ENCODE data around the gene GLS.

Gene GLS

GRCh38 chr2:190911813-190912212 is 31.2 kb downstream of the GLS start:
- Histone ChIP-seq H3K36me3 (ENCODE audit: control insufficient read depth in 1 of 2, insufficient read depth in 2 of 2, low read length in 2 of 2) (peaks cover 11 to 12% of the 10 kb centered on the region in 2 donors), H3K27me3 (ENCODE audit: low read depth, low read length) (no peaks in the 10 kb centered on the region), H3K27ac (ENCODE audit: low read length) (no peak overlapping the region), H3K4me1 (ENCODE audit: control insufficient read depth in 1 of 2, insufficient read depth in 2 of 2, low read length in 2 of 2) (peaks cover 0 to 2% of the 10 kb centered on the region in 2 donors), H3K9me3 (ENCODE audit: control insufficient read depth in 1 of 2, low read length in 2 of 2) (no peaks in the 10 kb centered on the region), H3K4me3 (ENCODE audit: low read depth in 1 of 2, low read length in 2 of 2) (no peak overlapping the region)

- Histone ChIP-seq H3K4me1 (ENCODE audit: control insufficient read depth in 1 of 2, insufficient read depth in 2 of 2, low read length in 2 of 2) (peaks cover 0 to 2% of the 10 kb centered on the region in 2 donors), H3K36me3 (ENCODE audit: control insufficient read depth in 1 of 2, insufficient read depth in 2 of 2, low read length in 2 of 2) (peaks cover 14 to 17% of the 10 kb centered on the region in 2 donors), H3K4me3 (ENCODE audit: low read depth in 1 of 2, low read length in 2 of 2) (no peak overlapping the region), H3K9me3 (ENCODE audit: control insufficient read depth in 1 of 2, low read length in 2 of 2) (no peaks in the 10 kb centered on the region), H3K27ac (ENCODE audit: low read length) (no peak overlapping the region), H3K27me3 (ENCODE audit: low read depth, low read length) (no peaks in the 10 kb centered on the region)
Observed at GRCh38 chr2:190912726-190913125, 32.1 kb downstream of the GLS start.

DNA sequence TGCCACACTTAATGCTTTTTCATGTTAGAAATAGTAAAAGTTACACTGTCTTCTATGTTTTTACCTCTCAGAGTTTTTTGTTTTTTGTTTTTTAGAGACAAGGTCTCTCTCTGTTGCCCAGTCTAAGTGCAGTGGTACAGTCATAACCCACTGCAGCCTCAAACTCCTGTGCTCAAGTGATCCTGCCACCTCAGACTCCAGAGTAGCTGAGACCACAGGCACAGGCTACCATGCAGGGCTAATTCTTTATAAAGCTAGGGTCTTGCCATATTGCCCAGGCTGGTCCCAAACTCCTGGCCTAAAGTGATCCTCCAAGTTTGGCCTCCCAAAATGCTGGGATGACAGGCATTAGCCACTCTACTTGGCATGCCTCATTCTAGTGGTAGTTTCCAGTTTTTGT is 33.1 kb downstream of the GLS start:
- H3K9me3 ChIP-seq (ENCODE audit: control insufficient read depth in 1 of 2, low read length in 2 of 2), result no peaks in the 10 kb centered on the region
- H3K27ac ChIP-seq (ENCODE audit: low read length), result no peak overlapping the region
- no peaks in the 10 kb centered on the region for H3K27me3 ChIP-seq (ENCODE audit: low read depth, low read length)
- no peak overlapping the region for H3K4me3 ChIP-seq (ENCODE audit: low read depth in 1 of 2, low read length in 2 of 2)
- peaks cover 0 to 2% of the 10 kb centered on the region in 2 donors for H3K4me1 ChIP-seq (ENCODE audit: control insufficient read depth in 1 of 2, insufficient read depth in 2 of 2, low read length in 2 of 2)
- H3K36me3 ChIP-seq (ENCODE audit: control insufficient read depth in 1 of 2, insufficient read depth in 2 of 2, low read length in 2 of 2), result peaks cover 18 to 20% of the 10 kb centered on the region in 2 donors

- Histone ChIP-seq H3K4me3 (ENCODE audit: low read depth in 1 of 2, low read length in 2 of 2) (no peak overlapping the region), H3K36me3 (ENCODE audit: control insufficient read depth in 1 of 2, insufficient read depth in 2 of 2, low read length in 2 of 2) (peaks cover 17 to 26% of the 10 kb centered on the region in 2 donors), H3K27me3 (ENCODE audit: low read depth, low read length) (no peaks in the 10 kb centered on the region), H3K27ac (ENCODE audit: low read length) (no peak overlapping the region), H3K9me3 (ENCODE audit: control insufficient read depth in 1 of 2, low read length in 2 of 2) (no peaks in the 10 kb centered on the region), H3K4me1 (ENCODE audit: control insufficient read depth in 1 of 2, insufficient read depth in 2 of 2, low read length in 2 of 2) (no peaks in the 10 kb centered on the region)
Observed at GRCh38 chr2:190916829-190917228, 36.2 kb downstream of the GLS start.

DNA sequence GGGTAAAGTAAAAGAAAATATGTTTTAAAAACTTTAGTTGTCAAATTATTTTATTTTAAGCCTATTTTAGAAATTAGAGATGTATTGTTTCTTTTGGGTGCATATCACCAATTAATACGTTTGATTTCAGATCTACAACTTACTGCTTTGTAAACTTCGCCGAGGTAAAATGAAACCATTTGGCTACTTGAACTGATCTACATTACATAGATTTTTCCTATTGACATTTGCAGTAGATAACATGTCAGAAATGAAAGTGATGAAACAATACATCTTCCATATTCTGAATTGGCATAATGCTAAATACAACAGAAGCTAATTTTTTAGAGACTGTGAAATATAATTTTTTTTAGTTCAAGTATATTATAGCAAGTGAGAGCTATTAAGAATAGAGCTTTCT is 39.5 kb downstream of the GLS start:
- H3K27ac ChIP-seq (ENCODE audit: low read length), result no peak overlapping the region
- H3K9me3 ChIP-seq (ENCODE audit: control insufficient read depth in 1 of 2, low read length in 2 of 2), result no peaks in the 10 kb centered on the region
- H3K27me3 ChIP-seq (ENCODE audit: low read depth, low read length), result no peaks in the 10 kb centered on the region
- H3K36me3 ChIP-seq (ENCODE audit: control insufficient read depth in 1 of 2, insufficient read depth in 2 of 2, low read length in 2 of 2), result peaks cover 43 to 46% of the 10 kb centered on the region in 2 donors
- H3K4me3 ChIP-seq (ENCODE audit: low read depth in 1 of 2, low read length in 2 of 2), result no peak overlapping the region
- H3K4me1 ChIP-seq (ENCODE audit: control insufficient read depth in 1 of 2, insufficient read depth in 2 of 2, low read length in 2 of 2), result no peaks in the 10 kb centered on the region

DNA sequence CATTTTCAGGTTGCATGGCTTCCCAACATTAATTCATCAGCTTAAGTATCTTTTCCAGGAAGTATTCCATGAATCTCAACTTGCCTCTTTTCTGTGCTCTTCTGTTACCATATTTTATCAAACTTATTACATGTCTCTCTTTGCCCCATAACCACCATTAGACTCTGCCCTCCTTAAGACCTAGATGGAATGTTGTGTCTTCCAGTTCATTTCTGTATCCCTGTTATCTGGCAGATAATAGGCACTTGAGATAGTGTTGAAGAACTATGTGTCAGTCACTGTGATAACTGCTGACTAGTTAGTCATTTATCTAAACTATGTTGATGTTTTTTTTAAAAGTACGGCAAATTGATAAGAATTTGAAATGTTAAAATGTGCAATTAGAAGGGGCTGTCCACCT is 41.8 kb downstream of the GLS start:
- Histone ChIP-seq H3K36me3 (ENCODE audit: control insufficient read depth in 1 of 2, insufficient read depth in 2 of 2, low read length in 2 of 2) (peaks cover 48 to 59% of the 10 kb centered on the region in 2 donors), H3K27me3 (ENCODE audit: low read depth, low read length) (no peaks in the 10 kb centered on the region), H3K4me3 (ENCODE audit: low read depth in 1 of 2, low read length in 2 of 2) (no peak overlapping the region), H3K9me3 (ENCODE audit: control insufficient read depth in 1 of 2, low read length in 2 of 2) (no peaks in the 10 kb centered on the region), H3K4me1 (ENCODE audit: control insufficient read depth in 1 of 2, insufficient read depth in 2 of 2, low read length in 2 of 2) (no peaks in the 10 kb centered on the region), H3K27ac (ENCODE audit: low read length) (no peak overlapping the region)

GRCh38 chr2:190927301-190927700 is 46.7 kb downstream of the GLS start:
- Histone ChIP-seq H3K27me3 (ENCODE audit: low read depth, low read length) (no peaks in the 10 kb centered on the region), H3K4me1 (ENCODE audit: control insufficient read depth in 1 of 2, insufficient read depth in 2 of 2, low read length in 2 of 2) (no peaks in the 10 kb centered on the region), H3K36me3 (ENCODE audit: control insufficient read depth in 1 of 2, insufficient read depth in 2 of 2, low read length in 2 of 2) (peaks cover 48 to 53% of the 10 kb centered on the region in 2 donors), H3K27ac (ENCODE audit: low read length) (no peak overlapping the region), H3K4me3 (ENCODE audit: low read depth in 1 of 2, low read length in 2 of 2) (no peak overlapping the region), H3K9me3 (ENCODE audit: control insufficient read depth in 1 of 2, low read length in 2 of 2) (no peaks in the 10 kb centered on the region)

DNA sequence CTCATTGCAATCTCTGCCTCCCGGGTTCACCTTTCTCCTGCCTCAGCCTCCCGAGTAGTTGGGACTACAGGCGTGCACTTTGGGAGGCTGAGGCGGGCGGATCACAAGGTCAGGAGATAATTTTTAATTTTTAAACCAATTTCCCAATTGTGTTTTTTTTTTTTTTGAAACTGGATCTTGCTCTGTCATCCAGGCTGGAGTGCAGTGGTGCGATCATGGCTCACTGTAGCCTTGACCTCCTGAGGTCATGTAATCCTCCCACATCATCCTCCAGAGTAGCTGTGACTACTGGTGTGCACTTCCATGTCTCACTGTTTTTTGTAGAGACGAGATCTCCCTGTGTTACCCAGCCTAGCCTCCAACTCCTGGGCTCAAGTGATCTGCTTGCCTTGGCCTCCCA is 49.3 kb downstream of the GLS start:
- Histone ChIP-seq H3K4me3 (ENCODE audit: low read depth in 1 of 2, low read length in 2 of 2) (no peak overlapping the region), H3K27me3 (ENCODE audit: low read depth, low read length) (no peaks in the 10 kb centered on the region), H3K27ac (ENCODE audit: low read length) (no peak overlapping the region), H3K9me3 (ENCODE audit: control insufficient read depth in 1 of 2, low read length in 2 of 2) (no peaks in the 10 kb centered on the region), H3K36me3 (ENCODE audit: control insufficient read depth in 1 of 2, insufficient read depth in 2 of 2, low read length in 2 of 2) (peaks cover 23 to 34% of the 10 kb centered on the region in 2 donors), H3K4me1 (ENCODE audit: control insufficient read depth in 1 of 2, insufficient read depth in 2 of 2, low read length in 2 of 2) (no peaks in the 10 kb centered on the region)

- peaks cover 23 to 31% of the 10 kb centered on the region in 2 donors for H3K36me3 ChIP-seq (ENCODE audit: control insufficient read depth in 1 of 2, insufficient read depth in 2 of 2, low read length in 2 of 2)
- no peaks in the 10 kb centered on the region for H3K27me3 ChIP-seq (ENCODE audit: low read depth, low read length)
- H3K27ac ChIP-seq (ENCODE audit: low read length), result no peak overlapping the region
- no peaks in the 10 kb centered on the region for H3K4me1 ChIP-seq (ENCODE audit: control insufficient read depth in 1 of 2, insufficient read depth in 2 of 2, low read length in 2 of 2)
- no peak overlapping the region for H3K4me3 ChIP-seq (ENCODE audit: low read depth in 1 of 2, low read length in 2 of 2)
- H3K9me3 ChIP-seq (ENCODE audit: control insufficient read depth in 1 of 2, low read length in 2 of 2), result no peaks in the 10 kb centered on the region
Observed at GRCh38 chr2:190930411-190930810, 49.8 kb downstream of the GLS start.

- no peak overlapping the region for H3K4me3 ChIP-seq (ENCODE audit: low read depth in 1 of 2, low read length in 2 of 2)
- no peaks in the 10 kb centered on the region for H3K9me3 ChIP-seq (ENCODE audit: control insufficient read depth in 1 of 2, low read length in 2 of 2)
- H3K36me3 ChIP-seq (ENCODE audit: control insufficient read depth in 1 of 2, insufficient read depth in 2 of 2, low read length in 2 of 2), result peaks cover 10 to 23% of the 10 kb centered on the region in 2 donors
- H3K27me3 ChIP-seq (ENCODE audit: low read depth, low read length), result no peaks in the 10 kb centered on the region
- H3K4me1 ChIP-seq (ENCODE audit: control insufficient read depth in 1 of 2, insufficient read depth in 2 of 2, low read length in 2 of 2), result no peaks in the 10 kb centered on the region
- H3K27ac ChIP-seq (ENCODE audit: low read length), result no peak overlapping the region
Observed at GRCh38 chr2:190932514-190932913, 51.9 kb downstream of the GLS start.

- no peak overlapping the region for H3K4me3 ChIP-seq (ENCODE audit: low read depth in 1 of 2, low read length in 2 of 2)
- no peaks in the 10 kb centered on the region for H3K9me3 ChIP-seq (ENCODE audit: control insufficient read depth in 1 of 2, low read length in 2 of 2)
- H3K27ac ChIP-seq (ENCODE audit: low read length), result no peak overlapping the region
- peaks cover 8 to 20% of the 10 kb centered on the region in 2 donors for H3K36me3 ChIP-seq (ENCODE audit: control insufficient read depth in 1 of 2, insufficient read depth in 2 of 2, low read length in 2 of 2)
- no peaks in the 10 kb centered on the region for H3K27me3 ChIP-seq (ENCODE audit: low read depth, low read length)
- peaks cover 0 to 4% of the 10 kb centered on the region in 2 donors for H3K4me1 ChIP-seq (ENCODE audit: control insufficient read depth in 1 of 2, insufficient read depth in 2 of 2, low read length in 2 of 2)
Observed at GRCh38 chr2:190933361-190933760, 52.7 kb downstream of the GLS start.

DNA sequence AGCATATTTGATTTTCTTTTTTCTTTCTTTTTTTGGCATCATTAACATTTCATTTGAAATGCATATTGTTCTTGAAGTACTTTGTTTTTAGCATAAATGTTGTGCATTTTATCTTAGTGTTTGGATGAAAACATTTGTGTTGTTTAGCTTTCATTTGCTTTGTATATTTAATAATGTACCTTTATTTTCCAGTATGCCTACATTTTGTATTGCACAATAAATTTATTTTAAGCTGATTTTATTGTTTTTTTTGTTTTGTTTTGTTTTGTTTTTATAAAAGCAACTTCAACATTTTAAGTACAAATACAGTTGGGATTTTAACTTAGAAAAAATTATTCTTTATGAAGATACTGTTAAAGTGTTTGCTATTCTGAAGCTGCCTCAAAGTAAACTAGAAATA is 54.4 kb downstream of the GLS start:
- Histone ChIP-seq H3K4me1 (ENCODE audit: control insufficient read depth in 1 of 2, insufficient read depth in 2 of 2, low read length in 2 of 2) (peaks cover 0 to 9% of the 10 kb centered on the region in 2 donors), H3K27me3 (ENCODE audit: low read depth, low read length) (no peaks in the 10 kb centered on the region), H3K4me3 (ENCODE audit: low read depth in 1 of 2, low read length in 2 of 2) (no peak overlapping the region), H3K27ac (ENCODE audit: low read length) (no peak overlapping the region), H3K36me3 (ENCODE audit: control insufficient read depth in 1 of 2, insufficient read depth in 2 of 2, low read length in 2 of 2) (peaks cover 6 to 19% of the 10 kb centered on the region in 2 donors), H3K9me3 (ENCODE audit: control insufficient read depth in 1 of 2, low read length in 2 of 2) (no peaks in the 10 kb centered on the region)

All from muscle layer of duodenum (tissue), 2 donors.